GM21576 (cell line): Measurements from ENCODE around the gene JAG2.

Experiments
- ATAC-seq: cut with Tn5 transposase; IDR thresholded peaks from one replicate; pipeline ENCODE4 v1.9.1; 2021; ENCODE audit warnings: mild to moderate bottlenecking, moderate library complexity; ENCODE audit not compliant: unreplicated experiment

The JAG2 gene

DNA sequence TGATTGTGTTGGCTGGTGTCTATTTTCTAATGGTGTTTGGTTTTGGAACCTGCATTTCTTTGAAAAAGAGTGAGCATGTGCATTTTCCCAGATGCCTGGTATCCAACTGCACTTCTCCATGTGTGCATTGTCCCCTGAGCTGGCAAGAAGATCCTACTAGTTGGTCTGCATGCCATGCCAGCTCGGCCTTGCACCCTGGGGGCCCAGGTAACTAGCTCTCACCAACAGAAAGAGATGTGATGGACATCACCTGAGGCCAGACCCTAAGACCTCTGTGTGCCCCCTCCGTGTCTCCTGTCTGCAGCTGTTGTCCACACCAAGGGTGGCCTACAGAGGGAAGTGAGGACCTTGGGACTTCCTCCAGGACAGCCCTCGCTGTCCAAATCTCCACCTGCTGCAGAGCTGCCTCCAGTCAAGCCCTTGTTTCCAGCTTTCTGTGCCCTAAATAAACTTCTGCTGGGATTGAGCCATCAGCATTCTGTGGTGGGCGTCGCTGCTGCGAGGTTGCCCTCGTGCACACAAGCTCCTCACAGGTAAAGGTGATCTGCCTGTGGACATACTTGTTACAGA, 73.3 kb downstream of the JAG2 start:
- no peak for ATAC-seq

GRCh38 chr14:105094193-105094907, 74.2 kb downstream of the JAG2 start:
- ATAC-seq: no peak

DNA sequence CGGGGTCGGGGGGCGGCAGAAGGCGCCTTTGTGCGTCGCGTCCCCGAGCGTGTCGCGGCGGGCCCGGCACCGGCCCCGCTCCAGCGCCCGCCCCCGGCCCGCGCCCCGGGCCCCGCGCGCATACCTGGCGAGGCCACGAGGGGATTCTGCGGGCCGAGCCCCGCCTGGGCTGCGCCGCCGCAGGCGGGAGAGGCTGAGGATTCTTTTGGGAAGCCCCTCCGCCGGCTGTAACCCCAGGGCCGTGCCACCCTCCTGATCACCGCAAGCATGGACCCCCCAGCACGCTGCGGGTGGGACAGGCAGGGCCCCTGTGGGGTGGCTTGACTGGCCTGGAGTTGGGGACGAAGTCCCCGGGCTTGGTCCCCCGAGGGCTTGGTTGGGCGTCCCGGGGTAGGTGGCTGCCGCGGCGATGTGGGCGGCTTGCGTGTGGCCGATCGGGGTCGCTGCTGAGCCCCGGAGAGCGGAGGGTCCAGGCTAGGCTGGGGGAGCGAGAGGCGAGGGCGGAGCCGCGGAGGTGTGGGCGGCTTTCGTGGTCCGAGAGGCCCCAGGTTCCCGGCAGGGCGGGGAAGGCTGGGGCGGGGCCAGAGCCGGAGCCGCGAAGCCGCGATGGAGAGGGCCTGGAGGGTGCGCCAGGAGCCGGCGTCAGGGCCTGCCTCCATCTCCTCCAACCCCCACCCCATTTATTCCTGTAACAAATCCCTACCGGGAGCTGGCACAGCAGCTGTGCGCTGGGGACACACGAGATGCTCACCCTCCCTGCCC, 75.0 kb downstream of the JAG2 start:
- ATAC-seq: peak; percentile 45

GRCh38 chr14:105093038-105093430, 75.5 kb downstream of the JAG2 start:
- no peak for ATAC-seq

DNA sequence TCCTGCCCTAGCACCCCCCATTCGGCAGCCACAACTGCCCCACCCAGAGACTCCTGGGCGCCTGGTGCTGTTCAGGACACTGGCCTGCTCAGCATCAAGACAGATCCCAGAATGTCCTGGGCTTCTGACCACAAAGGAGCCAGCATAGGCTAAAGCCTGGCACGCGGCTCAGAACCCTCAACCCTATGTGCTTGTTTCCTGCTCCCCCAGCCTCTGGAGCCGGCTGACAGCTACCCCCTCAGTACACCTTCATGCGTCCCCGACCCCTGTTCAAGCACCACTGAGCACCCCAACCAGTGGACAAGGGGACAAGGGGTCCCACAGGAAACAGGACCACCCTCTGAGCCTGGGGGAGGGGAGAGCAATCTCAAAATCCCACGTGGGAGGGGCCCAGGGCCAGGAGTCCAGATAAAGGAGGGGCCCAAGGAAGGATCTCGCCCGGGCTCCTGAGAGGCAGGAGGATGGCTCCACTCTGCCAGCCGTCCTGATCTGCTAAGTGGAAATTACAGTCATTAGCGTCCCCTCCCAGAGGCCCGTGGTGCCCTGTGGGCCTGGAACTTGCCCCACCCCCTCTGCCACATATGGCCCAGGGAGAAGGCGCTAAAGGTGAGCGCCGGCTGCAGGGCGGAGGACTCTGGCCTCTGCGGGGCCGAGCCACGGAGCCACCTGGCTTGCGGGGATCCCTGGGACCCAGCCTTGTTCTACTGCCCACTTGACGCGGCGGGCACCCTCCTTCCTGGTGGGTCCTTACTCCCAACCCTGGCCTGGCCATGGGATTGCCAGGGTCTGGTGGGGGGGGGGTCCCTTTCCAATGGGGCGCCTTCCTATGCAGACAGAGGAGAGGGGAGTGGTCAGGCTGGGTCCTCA, 76.2 kb downstream of the JAG2 start:
- ATAC-seq: no peak

DNA sequence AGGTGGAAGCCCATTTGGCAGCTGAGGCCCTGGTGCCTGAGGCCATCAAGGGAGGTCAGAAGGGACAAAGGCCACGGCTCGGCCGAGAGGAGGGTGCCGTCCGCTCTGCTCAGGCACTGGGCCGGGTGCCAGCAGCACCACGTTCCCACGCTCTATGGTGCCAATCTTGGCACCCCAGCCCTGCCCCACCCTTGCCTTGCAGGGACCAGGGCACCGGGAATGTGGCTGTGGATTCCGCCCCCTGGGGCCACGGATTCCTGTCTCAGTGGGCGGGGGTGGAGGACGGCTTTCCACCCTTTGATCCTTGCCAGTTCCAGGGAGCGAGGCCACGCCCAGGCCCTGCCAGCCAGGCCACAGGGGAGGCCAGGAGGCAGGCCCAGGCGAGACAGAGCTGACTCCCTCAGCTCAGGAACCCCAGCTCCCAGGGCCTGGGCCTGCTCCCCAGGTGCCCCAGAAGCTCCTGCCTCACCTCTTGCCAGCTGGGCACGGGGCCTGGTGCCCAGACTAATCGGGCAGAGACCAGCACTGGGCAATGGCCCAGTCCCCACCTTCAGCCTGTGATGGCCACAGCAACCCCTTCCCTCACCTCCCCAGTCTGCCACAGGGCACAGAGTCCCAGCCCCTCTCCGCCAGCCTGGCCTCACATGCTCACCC, 76.9 kb downstream of the JAG2 start:
- ATAC-seq: no peak

DNA sequence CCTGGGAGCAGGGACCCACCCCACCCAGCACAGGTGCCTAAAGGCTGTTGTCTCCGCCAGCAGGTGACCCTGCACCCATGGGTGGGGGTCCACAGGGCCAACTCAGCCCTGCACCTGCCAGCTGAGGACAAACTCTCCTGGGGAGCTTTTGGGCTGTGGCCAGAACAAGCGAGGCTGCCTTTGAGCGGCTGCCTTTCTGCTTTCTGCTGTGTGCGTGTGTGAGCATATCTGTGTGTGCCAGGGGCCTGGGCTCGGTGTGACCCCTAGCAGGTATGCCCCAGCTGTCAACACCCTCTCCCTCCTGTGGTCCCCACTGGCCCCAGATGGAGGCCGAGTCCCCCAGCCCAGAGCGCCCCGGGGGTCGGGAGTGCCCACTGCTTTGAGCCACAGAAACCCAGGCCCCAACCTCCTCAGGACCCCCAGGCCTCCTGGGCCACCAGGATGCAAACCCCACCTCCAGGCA, 77.5 kb downstream of the JAG2 start:
- no peak for ATAC-seq
